Activated CD4-positive, CD25-positive, alpha-beta regulatory T cell treated with anti-CD3 and anti-CD28 coated beads, Interleukin-2, amount 50 U/mL, for 16 hours (primary cell): ENCODE measurements around the gene ZNF639.
A peak's percentile ranks its signal among the peaks of the same experiment; 100 is the strongest.

Source experiments
- DNase-seq: peaks from one replicate; pipeline ENCODE4 v3.0.0-alpha.2; 2020; ENCODE audit warnings: low read depth, low spot score

Gene ZNF639

DNA sequence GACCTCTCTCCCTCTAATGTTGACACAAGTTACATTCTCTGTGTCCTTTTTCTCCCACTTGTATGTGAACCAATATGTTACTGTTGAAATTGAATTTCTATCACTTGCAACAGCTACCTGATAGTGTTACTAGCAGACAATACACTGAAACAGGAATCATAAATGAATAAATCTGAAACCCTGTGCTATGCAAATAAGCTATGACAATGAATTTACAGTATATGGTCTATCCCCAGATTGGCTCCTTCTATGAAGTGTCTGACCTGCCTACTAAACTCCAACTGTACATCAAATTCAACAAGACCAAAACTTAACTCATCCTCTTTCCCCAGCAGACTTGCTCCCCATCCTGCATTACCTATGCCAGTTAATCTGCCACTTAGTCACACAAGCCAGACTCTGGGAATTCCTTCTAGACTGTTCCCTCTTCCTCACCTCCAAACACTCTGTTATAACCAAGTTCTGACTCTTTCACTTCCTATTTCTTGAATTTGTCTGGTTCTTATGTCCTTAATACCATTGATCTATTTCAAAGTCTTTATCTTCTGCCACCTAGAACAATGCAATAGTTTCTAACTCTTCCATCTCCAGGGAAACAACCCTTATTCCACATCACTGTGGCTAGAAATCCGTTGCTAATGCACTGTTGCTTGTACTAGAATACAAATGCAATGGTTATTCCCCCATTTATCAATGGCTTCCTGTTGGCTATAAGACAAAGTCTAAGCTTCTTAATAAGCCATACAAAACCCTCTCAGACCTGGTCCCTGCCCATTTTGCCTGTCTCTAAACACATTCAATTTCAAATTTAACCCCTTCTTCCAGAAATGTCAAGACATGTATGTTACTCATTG lies 13.4 kb upstream of the ZNF639 start:
- DNase-seq = no peak

DNA sequence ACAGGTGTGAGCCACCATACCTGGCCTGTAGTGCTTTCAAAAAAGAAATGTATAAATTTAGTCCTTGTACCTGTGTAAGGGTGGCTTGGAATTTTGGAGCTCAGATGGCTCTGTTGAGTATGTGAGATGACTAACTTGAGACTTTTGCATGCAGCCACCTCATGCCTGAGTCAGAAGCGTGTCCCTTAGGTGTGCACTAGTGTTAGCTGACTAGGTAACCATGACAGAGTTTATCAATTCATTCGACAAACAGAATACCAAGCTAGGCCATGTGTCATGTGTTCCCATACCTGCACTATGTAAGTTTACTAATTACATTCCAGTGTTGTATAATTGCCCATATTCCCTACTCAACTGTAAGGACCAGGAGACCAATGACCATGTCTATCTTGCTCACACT lies 4.0 kb upstream of the ZNF639 start:
- no peak for DNase-seq

DNA sequence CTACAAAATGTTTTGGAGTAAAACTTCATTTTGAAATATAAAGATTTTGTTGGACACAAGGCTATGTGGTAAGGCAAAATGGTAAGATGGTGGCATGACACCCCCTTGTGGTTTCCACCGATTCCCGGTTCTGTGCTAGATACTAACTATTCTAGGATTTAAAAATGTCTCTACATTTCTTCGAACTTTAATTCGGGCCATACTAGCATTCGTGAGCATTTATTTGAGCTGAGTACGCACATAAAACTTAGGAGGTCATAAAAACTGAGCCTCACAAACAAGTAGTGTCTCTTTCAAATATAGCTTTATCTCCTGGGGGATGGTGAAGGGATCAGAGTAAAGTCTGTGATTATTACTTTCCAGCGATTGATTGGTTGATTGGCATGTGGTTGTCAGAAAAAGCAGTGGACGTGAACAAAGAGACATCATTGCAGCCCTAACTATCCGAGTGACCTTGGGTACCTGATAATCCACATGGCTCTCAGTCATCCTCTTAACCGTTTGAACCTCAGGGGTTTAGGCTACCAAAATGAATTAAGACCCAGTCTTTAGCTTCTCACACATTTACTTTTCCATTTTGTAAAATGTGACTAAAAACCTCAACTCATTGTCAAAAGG lies 1.1 kb upstream of the ZNF639 start:
- DNase-seq = no peak

DNA sequence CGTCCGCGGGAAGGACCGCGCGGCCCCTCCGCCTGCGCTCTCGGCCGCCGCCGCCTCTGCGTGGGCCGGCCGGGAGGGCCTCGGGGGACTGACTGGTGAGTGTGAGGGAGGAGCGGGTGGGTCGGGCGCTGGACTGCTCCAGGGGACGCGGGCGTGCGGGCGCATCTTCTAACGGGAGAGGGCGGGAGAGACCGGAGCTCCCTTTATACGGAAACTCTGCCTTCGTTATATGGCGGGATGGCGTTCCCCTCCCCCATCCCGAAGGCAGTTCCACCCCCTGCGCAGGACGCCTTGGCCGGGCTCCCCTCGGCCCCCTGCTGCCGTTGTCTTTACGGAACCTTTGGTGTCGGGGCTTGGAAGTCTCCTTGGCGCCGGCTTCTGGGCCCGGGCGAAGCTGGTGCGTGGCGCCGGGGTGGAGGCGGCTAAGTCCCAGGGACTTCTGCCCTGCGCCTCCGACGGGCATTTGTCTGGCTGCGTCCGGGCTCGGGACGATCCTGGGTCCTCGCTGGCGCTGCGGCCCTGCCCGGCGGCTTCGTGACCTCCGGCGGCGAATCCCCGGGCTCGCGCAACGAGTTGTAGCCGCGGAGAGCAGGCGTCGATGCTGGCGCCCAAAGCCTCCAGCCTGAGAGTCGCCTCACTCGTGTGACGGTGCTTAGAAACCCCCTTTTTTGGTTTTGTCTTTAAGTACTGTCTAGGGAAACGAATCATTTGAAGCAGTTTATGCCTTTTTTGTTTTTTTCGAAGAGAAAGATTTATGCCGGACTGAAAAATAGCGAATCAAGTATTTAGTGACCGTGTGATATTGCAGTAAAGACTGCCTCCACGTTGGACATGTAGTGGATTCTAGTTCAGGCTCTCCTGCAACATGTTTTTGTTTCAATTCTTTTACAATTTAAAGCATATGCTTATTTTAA lies 623 bp downstream of the ZNF639 start:
- peak; percentile 20 for DNase-seq

DNA sequence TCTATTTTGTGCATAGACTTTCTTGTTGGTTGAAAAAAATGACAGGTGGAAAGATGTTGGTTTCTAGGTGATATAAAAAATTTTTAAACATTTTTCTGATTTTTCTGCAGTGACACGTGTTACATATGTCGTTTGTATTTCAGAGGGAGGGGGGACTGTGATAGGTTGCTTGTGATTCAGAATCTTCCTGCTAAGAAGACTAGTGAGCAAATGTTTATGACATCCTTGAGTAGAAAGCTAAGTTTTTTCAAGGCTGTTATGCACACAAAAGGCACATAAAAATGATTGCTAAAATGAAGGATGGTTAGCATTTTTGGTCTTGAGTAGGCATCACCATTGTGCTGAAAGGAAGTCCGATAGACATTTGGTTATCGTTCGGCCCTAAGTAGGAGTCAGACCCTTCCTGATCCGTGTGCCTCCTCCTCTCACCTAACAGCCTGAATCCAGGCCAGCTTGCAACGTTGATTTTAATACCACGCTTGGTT lies 1.5 kb downstream of the ZNF639 start:
- no peak for DNase-seq

DNA sequence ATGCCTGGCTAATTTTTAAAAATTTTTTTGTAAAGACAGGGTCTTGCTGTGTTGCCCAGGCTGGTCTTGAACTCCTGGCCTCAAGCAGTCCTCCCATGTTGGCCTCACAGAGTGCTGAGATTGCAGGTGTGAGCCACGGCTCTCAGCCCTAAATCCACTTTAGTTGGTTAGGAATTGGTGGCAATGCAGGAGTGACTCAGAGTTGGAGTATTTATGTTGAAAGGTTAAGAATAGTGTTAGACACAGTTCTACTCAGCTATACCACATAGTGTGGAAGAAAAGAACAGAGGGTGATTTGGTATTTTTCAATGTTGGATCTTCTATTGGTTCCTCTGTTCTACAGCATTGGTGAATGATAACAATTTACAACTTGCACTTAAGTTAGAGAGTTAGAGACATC lies 7.6 kb downstream of the ZNF639 start:
- DNase-seq = no peak

DNA sequence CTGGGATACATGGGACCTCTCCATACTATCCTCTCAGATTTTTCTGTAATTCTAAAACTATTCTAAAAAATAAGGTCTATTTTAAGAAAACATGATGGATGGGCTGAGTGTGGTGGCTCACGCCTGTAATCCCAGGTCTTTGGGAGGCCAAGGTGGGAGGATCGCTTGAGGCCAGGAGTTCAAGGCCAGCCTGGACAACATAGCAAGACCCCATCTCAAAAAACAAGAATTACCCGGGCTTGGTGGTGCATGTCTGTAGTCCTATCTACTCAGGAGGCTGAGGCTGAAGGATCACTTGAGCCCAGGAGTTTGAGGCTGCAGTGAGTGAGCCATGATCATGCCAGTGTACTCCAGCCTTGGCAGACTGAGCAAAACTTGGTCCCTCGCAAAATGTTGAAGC lies 9.4 kb downstream of the ZNF639 start:
- DNase-seq = no peak

DNA sequence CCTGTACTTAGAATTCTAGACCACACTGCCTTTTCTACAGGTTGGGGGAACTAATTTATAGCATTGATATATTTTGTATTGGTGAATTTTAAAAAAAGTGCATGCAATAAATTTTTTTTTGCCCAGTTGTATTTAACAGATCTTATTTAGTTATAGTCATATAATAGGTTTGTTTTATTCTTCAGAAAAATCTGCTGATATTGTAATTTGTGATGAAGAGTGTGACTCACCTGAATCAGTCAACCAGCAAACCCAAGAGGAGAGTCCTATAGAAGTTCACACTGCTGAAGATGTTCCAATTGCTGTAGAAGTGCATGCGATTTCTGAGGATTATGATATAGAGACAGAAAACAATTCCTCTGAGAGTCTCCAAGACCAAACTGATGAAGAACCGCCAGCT lies 10.3 kb downstream of the ZNF639 start:
- DNase-seq = no peak

DNA sequence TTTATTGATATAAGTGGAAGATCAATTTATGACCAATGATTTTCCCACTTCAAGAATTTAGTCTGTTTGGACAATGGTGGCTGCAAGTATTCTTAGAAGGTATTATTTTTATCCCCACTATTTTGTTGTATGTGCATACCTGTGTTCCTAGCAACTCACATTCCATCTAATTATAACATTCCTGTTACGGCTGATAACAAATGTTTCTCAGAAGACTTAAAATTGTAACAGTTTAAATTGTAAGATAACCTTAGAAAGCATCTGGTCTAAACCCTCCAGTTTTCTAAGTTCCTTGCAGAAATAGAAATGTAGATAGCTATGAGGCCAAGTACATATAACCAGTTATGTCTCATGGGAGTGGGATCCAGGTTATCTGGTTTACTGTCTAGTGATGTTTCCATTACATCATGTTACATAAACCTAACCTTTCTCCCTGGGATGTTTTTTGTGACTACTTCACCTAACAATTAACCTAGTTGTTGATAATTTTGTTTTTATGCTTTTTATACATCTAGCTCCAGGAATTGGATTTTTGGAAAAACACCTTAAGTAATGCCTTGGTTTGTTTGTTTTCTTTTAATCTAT lies 13.6 kb downstream of the ZNF639 start:
- no peak for DNase-seq

DNA sequence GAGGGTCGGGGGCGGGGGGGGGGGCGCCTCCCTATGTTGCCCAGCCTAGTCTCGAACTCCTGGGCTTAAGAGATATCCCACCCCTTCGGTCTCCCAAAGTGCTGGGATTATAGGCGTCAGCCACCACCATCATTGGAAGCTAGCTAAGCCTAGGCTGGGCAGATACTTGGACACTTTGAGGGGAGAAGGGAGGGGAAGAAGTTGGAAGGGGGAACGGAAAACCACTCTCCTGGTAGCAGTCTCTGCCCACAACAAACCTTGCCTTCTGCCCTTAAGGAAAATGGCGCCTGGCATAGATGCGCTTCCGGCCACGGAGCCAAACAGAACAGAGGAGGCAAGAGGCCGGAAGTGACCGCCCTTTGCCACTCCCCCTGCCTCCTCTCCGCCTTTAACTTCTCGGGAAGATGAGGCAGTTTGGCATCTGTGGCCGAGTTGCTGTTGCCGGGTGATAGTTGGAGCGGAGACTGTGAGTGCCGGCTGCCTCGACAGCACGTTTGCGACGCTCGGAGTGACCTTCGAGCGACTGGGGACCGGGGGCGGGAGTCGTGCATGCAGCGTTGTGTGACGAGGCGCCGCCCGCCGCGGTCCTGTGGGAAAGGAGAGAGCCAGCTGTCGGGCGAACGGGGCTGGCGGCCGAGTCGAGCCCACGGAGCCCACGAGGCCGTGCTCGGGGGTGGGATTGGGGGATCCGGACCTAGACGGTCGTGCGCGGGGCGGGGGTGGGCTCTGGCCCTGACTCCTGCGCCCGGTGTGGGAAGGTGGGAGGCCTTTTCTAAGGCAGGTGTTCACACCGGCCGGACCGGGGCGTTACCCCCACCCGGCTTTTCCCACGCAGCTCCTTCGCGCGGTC lies 24.7 kb downstream of the ZNF639 start, which contains the start of gene MFN1:
Gene MFN1, plus strand, starts transcription at position 365 of the 850 bp plus-strand sequence. CDS start 1,143 bp downstream, outside the sequence.
- DNase-seq = peak; percentile 82

DNA sequence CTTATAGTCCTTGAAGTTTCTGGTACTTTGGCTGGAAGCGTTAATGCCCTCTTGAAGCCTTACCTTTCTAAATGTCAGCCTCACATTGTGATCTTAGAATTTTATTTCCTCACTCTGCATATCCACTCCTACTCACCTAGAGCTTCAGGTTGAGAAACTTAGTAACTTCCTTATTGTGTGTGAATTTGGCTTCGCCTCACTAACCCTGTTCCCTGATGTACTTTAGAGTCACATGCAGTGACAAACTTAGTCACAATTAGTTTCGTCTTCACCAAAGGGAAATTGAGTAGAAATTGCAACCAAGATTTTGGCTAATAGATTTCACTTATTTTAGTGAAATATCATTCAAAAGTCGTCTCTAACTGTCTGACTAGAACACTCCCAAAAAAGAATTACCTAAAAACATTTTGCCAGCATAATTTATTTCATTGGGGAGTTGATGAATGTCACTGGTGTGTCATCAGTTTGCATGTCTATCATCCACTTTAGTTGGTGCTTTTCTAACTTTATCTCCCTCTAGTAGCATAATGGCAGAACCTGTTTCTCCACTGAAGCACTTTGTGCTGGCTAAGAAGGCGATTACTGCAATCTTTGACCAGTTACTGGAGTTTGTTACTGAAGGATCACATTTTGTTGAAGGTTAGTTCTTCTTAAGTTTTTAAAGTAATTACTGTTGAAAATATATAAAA lies 25.6 kb downstream of the ZNF639 start:
- no peak for DNase-seq

DNA sequence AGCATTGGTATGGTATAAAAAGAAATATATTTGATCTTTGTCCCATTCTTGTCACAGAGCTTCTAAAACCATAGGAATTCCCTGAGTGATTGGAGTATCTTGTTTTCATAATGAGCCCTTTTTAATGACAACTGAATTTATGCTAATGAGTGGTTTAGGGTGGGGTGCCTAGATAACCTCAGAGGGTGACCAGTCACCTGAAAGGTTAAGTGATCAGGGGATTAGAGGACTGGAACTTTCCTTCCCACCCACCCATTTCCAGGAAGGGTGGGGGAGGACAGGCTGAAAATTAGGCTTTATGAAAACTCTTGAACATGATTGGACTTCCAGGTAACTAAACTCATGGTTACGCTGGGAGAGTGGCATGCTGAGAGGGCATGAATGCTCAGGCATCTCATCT lies 33.2 kb downstream of the ZNF639 start:
- DNase-seq = no peak

DNA sequence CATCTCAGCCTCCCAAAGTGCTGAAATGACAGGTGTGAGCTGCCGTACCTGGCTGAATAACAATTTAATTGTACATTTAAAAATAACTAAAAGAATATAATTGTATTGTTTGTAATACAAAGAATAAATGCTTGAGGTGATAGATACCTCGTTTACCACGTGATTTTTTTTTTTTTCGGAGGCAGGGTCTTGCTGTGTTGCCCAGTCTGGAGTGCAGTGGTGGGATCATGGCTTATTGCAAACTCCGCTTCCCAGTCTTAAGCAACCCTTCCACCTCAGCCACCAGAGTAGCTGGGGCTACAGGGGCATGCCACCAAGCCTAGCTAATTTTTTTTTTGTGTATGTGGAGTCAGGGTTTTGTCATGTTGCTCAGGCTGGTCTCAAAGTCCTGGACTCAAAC lies 40.5 kb downstream of the ZNF639 start:
- no peak for DNase-seq

DNA sequence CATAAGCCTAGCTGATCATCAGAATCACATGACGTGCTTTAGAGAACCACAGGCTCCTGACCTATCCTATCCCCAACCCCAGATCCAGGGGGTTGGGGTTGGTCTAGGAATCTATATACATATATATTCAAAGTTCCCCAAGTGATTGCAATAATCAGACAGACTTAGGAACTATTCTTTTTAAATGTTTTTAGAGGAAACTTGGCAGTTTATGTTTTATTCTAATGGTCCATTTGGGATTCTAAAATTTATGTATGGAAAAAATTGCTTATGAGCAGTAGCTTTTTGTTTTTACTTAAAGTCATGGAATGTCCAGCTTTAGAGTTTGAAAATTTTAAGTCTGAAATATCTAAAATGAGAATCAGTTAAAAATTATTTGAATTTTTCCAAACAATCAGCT lies 46.8 kb downstream of the ZNF639 start:
- DNase-seq = no peak

DNA sequence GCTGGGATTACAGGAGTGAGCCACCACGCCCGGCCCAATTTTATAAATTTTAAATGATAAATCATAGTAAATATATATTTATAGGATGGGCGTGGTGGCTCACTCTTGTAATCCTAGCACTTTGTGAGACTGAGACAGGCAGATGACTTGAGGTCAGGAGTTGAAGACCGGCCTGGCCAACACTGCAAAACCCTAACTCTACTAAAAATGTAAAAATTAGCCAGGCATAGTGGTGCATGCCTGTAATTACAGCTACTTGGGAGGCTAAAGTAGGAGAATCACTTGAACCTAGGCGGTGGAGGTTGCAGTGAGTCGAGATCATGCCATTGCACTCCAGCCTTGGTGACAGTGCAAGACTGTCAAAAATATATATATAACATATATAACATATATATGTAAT lies 51.1 kb downstream of the ZNF639 start:
- DNase-seq = no peak

DNA sequence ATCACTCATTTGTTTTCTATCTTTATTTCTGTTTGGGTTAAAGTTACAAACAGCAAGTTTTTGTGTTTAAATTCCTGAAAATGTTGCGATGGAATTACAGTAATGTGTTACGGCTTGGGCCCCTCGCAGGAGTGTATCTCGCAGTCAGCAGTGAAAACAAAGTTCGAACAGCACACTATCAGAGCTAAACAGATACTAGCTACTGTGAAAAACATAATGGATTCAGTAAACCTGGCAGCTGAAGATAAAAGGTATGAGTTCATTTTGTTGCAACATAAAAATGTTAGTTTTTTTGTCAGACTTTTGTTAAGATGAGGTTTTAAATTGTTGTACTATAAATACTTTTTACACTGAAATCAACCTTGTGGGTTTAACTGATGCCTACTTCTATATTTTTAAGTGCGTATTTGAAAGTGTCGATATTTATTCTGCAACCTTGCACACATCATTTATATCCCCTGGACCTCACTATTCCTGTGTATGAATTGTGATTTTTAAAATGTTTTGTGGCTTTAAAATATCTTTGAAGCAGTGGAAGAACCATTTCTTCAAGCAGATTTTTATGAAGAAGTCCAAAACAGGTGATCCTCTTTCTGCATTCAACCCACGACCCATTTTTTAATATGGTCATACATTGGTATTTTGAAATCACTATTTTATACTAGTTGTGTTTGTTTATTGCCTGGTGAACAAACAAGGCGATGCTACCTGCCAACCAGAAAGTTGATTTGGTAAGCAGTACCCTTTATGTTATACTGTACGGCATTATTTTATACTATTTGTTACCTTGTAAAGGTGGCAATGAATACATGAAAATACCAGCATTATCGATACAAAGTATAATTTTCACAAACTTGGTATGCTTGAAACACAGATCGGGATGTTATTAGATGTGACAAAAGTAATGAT lies 52.5 kb downstream of the ZNF639 start:
- DNase-seq = no peak

DNA sequence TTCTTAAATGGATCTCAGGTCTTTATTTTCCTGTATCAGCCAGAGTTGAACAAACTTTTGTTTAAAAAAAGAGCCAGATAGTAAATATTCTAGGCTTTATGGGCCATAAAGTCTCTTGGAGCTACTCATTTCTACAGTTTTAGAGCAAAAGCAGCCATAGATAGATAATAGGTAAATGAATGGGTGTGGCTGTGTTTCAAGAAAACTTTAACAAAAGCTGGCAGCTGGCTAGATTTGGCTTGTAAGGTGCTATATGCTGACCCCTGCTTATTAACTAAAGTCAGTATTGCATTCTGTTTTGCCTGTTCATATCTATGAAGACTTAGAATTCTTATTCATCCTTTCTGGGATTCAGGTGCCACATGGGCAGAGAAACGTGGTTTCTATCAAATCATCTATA lies 53.6 kb downstream of the ZNF639 start:
- no peak for DNase-seq
